ENCODE results near the gene ETS2. TPM values are rescaled to one million over a fixed set of nuclear protein-coding genes. Genes with fewer than 3 reads are reported as not detected.

ETS2 gene
- total and polyA plus RNA-seq, 2 of the 8 experiments (the other 6 are each of a cell fraction or from before 2014, with no cell fraction given), result 11.0 to 45.1 TPM

GRCh38 chr21:38775733-38776132 lies 30.0 kb upstream of the ETS2 start:
- no peak overlapping the region for H2BK12ac ChIP-seq (ENCODE audit: low read depth, low read length)
- no peaks in the 10 kb centered on the region; a peak in 1 of 7 replicates for H3K27me3 ChIP-seq (replicated peaks in 1 of 4; ENCODE audit: control insufficient read depth in 3 of 4, extremely low read depth in 1 of 4, insufficient read depth in 3 of 4, low read length in 3 of 4)
- H3K9ac ChIP-seq (replicated peaks in 1 of 4; ENCODE audit: extremely low read depth in 1 of 4, low read depth in 3 of 4, low read length in 3 of 4), result no peak overlapping the region
- WGBS, 2 experiments (ENCODE audit: extremely low coverage in 1 of 2, insufficient coverage in 1 of 2, insufficient read length in 1 of 2, insufficient replicate concordance in 2 of 2, low coverage in 1 of 2, low lambda C conversion rate in 2 of 2, missing lambda C conversion rate in 1 of 2), result 97% methylated on average over 5 of the region's 5 CpGs; no CpG with 5 or more reads in 1 of the 2 experiments
- no peaks in the 10 kb centered on the region for H3K23me2 ChIP-seq (ENCODE audit: low read depth, low read length)
- H3K23ac ChIP-seq (ENCODE audit: insufficient read length), result no peak overlapping the region
- H2AK5ac ChIP-seq (ENCODE audit: low read depth, low read length), result no peak overlapping the region
- no peaks in the 10 kb centered on the region for H4K20me1 ChIP-seq (replicated peaks in 1 of 2; ENCODE audit: control insufficient read depth in 1 of 2, insufficient read depth in 2 of 2, low read length in 2 of 2)
- no peak overlapping the region for H4K8ac ChIP-seq (ENCODE audit: extremely low read depth, insufficient read depth, low read length)
- no peak overlapping the region for H3K14ac ChIP-seq (ENCODE audit: insufficient read length)
- peaks cover 5 to 8% of the 10 kb centered on the region in 2 experiments; a peak in 1 of 4 replicates for H3K9me3 ChIP-seq (ENCODE audit: insufficient read depth in 2 of 2, low read depth in 1 of 2, low read length in 1 of 2)
- H3K79me1 ChIP-seq (ENCODE audit: low read depth, low read length), result no peaks in the 10 kb centered on the region
- H2BK20ac ChIP-seq (ENCODE audit: low read length), result no peak overlapping the region
- no peak overlapping the region for H4K5ac ChIP-seq (ENCODE audit: insufficient read length, low read depth, low read length)
- H2BK5ac ChIP-seq (ENCODE audit: low read depth, low read length), result no peak overlapping the region
- DNase-seq (ENCODE audit: low read depth in 1 of 2, low spot score in 2 of 2) (no peak), FAIRE-seq (no peak)
- CTCF ChIA-PET (ENCODE audit: partially characterized antibody), result interaction anchor here (0.6 to 1.3 kb wide), 2 partner anchors 107 to 187 kb away, joined by 3 read pairs; no protein-coding TSS in a partner anchor
- no peaks in the 10 kb centered on the region for H3K36me3 ChIP-seq (ENCODE audit: control insufficient read depth in 2 of 4, insufficient read depth in 4 of 4, low read length in 3 of 4)
- no peak overlapping the region for H2AFZ ChIP-seq (ENCODE audit: low read length)
- no peak overlapping the region for H3K4ac ChIP-seq (replicated peaks; ENCODE audit: insufficient read length, low read depth, low read length)
- H2BK120ac ChIP-seq (replicated peaks; ENCODE audit: low read depth, low read length), result no peak overlapping the region
- no peak overlapping the region for H2BK15ac ChIP-seq (ENCODE audit: low read length)
- no peaks in the 10 kb centered on the region for H3K4me1 ChIP-seq (replicated peaks in 1 of 4; ENCODE audit: control insufficient read depth in 3 of 4, insufficient read depth in 4 of 4, low read length in 3 of 4)
- H3K56ac ChIP-seq (replicated peaks; ENCODE audit: insufficient read length, low read depth, low read length), result no peak overlapping the region
- no peak overlapping the region for H4K91ac ChIP-seq (replicated peaks; ENCODE audit: insufficient read length, low read length)
- H3K18ac ChIP-seq (ENCODE audit: extremely low read depth, low read length), result no peak overlapping the region
- H3K79me2 ChIP-seq (ENCODE audit: control insufficient read depth in 1 of 2, insufficient read depth in 2 of 2, low read length in 2 of 2), result no peaks in the 10 kb centered on the region
- no peak overlapping the region for H3K4me3 ChIP-seq (ENCODE audit: extremely low read depth in 1 of 4, insufficient read depth in 2 of 4, low read depth in 3 of 4, low read length in 4 of 4)
- H3K27ac ChIP-seq (ENCODE audit: low read depth, low read length), result no peak overlapping the region
- H3K4me2 ChIP-seq (ENCODE audit: insufficient read depth in 1 of 2, low read depth in 2 of 2, low read length in 2 of 2), result no peak overlapping the region
- POLR2A ChIA-PET (ENCODE audit: partially characterized antibody), result no interaction called here
- TF ChIP-seq CBX8 (IDR thresholded peaks at IDR 0.05; ENCODE audit: borderline replicate concordance, low read depth, low read length), result no peak
